Testis (tissue), 3 donors: Measurements from ENCODE around the gene SND1. TPM values are rescaled to one million over a fixed set of nuclear protein-coding genes. Genes with fewer than 3 reads are reported as not detected.
A peak's percentile ranks its signal among the peaks of the same experiment; 100 is the strongest.

Experiments
- DNase-seq: peaks from one replicate; pipeline ENCODE4 v3.0.0-alpha.2; 2019
- H3K27ac ChIP-seq, 2 donors: fragments of 200-600 bp; sonication (generic); one replicate each; pipeline ENCODE4 v1.5.1; 2019
- H3K27me3 ChIP-seq: fragments of 200-600 bp; sonication (generic); one replicate; pipeline ENCODE4 v1.5.1; 2019
- H3K36me3 ChIP-seq: fragments of 200-600 bp; sonication (generic); one replicate; pipeline ENCODE4 v1.5.1; 2017; ENCODE audit warnings: low read depth; ENCODE audit errors: missing control alignments
- H3K4me1 ChIP-seq: fragments of 200-600 bp; sonication (generic); one replicate; pipeline ENCODE4 v1.5.1; 2019
- H3K4me3 ChIP-seq, 2 donors: fragments of 200-600 bp; sonication (generic); one replicate each; pipeline ENCODE4 v1.5.1; 2017 to 2019
- H3K9me3 ChIP-seq: fragments of 200-600 bp; sonication (generic); one replicate; pipeline ENCODE4 v1.5.1; 2017
- POLR2A ChIP-seq: fragments of 450-650 bp; IDR thresholded peaks from one replicate; pipeline ENCODE4 v1.6.1; 2017; ENCODE audit warnings: antibody characterized with exemption, mild to moderate bottlenecking, moderate library complexity
- WGBS, 2 donors: methylation state at CpG; one replicate each; pipeline ENCODE4 v1.1.5; 2018; 5-methylcytosine and 5-hydroxymethylcytosine counted together
- intact Hi-C: fragments of 100-400 bp; cut with DNase I; formaldehyde crosslinking; loops from one replicate; pipeline ENCODE4 v1.15.1; 2023; ENCODE audit warnings: low total_unique reads
- polyA plus RNA-seq: library from polyadenylated mRNA; stranded (reverse); fragments of 350-450 nt; fragmentation: Illumina TruSeq; extraction: RNeasy Lipid Tissue Mini Kit (QIAGEN cat#74804); gene quantifications from one replicate; pipeline ENCODE4 v1.2.3, GENCODE V29; 2014; ENCODE audit warnings: low read depth, low replicate concordance; ENCODE audit not compliant: insufficient read depth
- total RNA-seq, 2 donors: library from RNA; depleted of rRNA; stranded (reverse); fragments of >200 nt; gene quantifications; one replicate each; pipeline ENCODE4 v1.2.3, GENCODE V29; 2016
- TF ChIP-seq, protein P1 (sequence below), 3 experiments: fragments of 450-650 bp in 2 of 3; fragments of 200-600 bp in 1 of 3; sonication (generic) in 1 of 3; IDR thresholded peaks; one replicate each; pipeline ENCODE4 v1.5.1; 2016 to 2019; ENCODE audit warnings: antibody characterized with exemption in 3 of 3, mild to moderate bottlenecking in 2 of 3, moderate library complexity in 1 of 3

Gene SND1
- total and polyA plus RNA-seq, 3 donors from 2014 or later = 132 to 207 (median 179) TPM

DNA sequence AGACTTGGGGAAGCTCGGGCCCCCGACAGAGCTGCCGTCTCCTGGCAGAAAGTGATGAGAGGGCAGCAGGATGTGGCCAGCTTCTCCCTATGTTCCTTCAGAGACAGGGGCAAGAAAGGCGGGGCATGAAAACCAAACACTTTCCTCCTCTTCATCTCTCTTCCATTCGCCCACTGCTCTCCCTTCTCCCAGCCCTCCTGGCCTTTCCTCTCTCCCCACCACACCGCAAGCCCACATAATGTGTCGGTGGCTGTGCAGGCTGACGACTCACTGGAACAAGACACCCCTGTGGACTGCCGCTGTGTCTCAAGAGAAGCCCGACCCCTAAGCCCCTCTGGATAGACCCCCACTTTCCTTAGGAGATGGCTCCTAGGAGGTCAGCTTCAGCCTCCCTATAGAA, 438.5 kb downstream of the SND1 start:
- H3K4me3 ChIP-seq = no peak overlapping the region
- H3K4me1 ChIP-seq = no peaks in the 10 kb centered on the region
- intact Hi-C loops = no loop called here
- H3K36me3 ChIP-seq = no peaks in the 10 kb centered on the region
- H3K9me3 ChIP-seq = no peaks in the 10 kb centered on the region
- DNase-seq = no peak
- no peaks in the 10 kb centered on the region for H3K27me3 ChIP-seq
- TF ChIP-seq, protein P1, sequence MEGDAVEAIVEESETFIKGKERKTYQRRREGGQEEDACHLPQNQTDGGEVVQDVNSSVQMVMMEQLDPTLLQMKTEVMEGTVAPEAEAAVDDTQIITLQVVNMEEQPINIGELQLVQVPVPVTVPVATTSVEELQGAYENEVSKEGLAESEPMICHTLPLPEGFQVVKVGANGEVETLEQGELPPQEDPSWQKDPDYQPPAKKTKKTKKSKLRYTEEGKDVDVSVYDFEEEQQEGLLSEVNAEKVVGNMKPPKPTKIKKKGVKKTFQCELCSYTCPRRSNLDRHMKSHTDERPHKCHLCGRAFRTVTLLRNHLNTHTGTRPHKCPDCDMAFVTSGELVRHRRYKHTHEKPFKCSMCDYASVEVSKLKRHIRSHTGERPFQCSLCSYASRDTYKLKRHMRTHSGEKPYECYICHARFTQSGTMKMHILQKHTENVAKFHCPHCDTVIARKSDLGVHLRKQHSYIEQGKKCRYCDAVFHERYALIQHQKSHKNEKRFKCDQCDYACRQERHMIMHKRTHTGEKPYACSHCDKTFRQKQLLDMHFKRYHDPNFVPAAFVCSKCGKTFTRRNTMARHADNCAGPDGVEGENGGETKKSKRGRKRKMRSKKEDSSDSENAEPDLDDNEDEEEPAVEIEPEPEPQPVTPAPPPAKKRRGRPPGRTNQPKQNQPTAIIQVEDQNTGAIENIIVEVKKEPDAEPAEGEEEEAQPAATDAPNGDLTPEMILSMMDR (IDR thresholded peaks at IDR 0.05) = no peak
- no peak for TF ChIP-seq POLR2A
- H3K27ac ChIP-seq = no peak overlapping the region
- WGBS, 2 donors = 84 to 96% methylated on average over 10 of the region's 10 CpGs

DNA sequence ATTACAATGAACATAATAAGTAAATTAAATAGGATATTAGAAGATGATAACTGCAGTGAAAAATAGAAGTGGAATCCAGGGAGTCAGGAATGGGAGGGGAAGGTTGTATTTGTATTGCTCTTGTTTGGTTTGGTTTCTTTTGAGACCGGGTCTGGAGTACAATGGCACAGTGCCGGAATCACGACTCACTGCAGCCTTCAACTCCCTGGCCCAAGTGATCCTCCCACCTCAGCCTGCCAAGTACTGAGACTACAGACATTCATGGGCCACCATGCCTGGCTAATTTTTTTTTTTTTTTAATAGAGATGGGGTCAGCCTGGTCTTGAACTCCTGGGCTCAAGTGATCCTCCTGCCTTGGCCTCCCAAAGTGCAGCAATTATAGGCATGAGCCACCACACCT, 439.1 kb downstream of the SND1 start:
- DNase-seq = peak; percentile 57
- Histone ChIP-seq H3K27ac (no peak overlapping the region), H3K36me3 (no peaks in the 10 kb centered on the region), H3K4me3 (no peak overlapping the region), H3K27me3 (no peaks in the 10 kb centered on the region), H3K9me3 (no peaks in the 10 kb centered on the region), H3K4me1 (no peaks in the 10 kb centered on the region)
- intact Hi-C loops = no loop called here
- WGBS, 2 donors = 55 to 60% methylated on average over 3 of the region's 3 CpGs
- TF ChIP-seq, protein P1 (IDR thresholded peaks at IDR 0.05) = no peak
- no peak for TF ChIP-seq POLR2A

DNA sequence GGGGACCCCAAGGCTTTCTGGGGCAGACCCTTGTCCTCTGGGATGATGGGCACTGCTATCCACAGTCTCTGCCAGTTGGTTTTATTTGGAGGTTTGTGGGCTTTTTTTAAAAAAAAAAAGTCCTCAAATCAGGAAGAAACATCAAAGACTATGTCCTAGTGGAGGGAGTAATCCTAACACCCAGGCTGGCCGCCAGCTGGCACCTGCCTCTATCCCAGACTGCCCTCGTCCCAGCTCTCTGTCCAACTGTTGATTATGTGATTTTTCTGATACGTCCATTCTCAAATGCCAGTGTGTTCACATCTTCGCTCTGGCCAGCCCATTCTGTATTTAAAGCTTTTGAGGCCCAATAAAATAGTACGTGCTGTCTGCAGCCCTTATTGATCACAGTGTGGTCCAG, 440.2 kb downstream of the SND1 start:
- 74 to 80% methylated on average over 5 of the region's 5 CpGs for WGBS, 2 donors
- intact Hi-C loops = no loop called here
- no peak for DNase-seq
- Histone ChIP-seq H3K4me3 (no peak overlapping the region), H3K9me3 (no peaks in the 10 kb centered on the region), H3K4me1 (no peaks in the 10 kb centered on the region), H3K27me3 (no peaks in the 10 kb centered on the region), H3K36me3 (no peaks in the 10 kb centered on the region), H3K27ac (no peak overlapping the region)
- no peak for TF ChIP-seq POLR2A
- TF ChIP-seq, protein P1 (IDR thresholded peaks at IDR 0.05) = no peak

DNA sequence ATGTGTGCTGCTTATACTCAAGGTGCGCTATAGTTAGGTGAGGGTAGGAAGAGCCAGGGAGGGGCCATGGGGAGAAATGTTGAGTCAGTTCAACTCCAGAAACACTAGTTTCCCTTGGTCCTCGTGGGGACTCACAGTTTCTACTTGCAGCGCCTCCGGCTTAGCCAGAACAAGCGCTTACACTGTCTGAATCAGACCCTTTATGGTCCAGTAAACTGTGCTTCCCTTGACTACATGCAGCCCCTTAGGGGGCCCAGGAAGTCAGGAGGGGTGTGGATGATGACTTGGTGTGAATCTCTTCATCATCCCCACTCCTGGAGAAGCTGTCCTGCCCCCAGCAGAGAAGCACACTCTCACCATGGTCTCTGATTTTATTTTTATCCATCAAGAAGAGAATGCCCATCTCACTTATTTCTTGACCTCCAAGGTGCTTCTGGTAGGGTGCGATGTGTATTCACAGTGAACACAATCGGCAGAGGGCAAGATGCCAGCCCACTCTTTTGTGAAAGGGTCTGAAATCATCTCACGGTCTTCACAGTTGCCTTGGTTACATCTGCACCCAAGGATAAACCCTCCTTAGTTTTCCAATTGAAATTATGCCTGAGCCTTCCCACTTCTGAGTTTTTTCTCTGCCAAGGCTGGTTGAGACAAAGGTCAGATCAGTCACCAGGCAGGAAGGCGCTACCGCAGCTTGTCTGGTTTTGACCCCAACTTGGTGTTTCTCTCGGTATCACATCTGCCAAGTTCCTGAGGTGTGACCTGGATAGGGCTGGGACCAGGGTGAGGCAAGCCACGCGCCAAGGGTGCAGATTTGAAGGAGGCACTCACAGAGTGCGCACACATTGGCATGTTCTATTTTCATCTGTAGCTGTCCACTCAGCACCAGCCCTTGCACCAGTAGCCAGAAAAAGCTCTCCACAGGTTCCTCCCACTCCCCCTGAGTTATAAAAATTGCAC, 441.9 kb downstream of the SND1 start:
- H3K36me3 ChIP-seq = no peaks in the 10 kb centered on the region
- TF ChIP-seq, protein P1 (IDR thresholded peaks at IDR 0.05) = no peak
- no peak for TF ChIP-seq POLR2A
- H3K27ac ChIP-seq = no peak overlapping the region
- no peak overlapping the region for H3K4me3 ChIP-seq
- intact Hi-C loops = no loop called here
- WGBS, 2 donors = 80 to 94% methylated on average over 8 to 14 of the region's 14 CpGs
- no peaks in the 10 kb centered on the region for H3K9me3 ChIP-seq
- H3K4me1 ChIP-seq = no peaks in the 10 kb centered on the region
- no peaks in the 10 kb centered on the region for H3K27me3 ChIP-seq
- DNase-seq = no peak
